ENCODE results near the gene SCAF1.

DNA sequence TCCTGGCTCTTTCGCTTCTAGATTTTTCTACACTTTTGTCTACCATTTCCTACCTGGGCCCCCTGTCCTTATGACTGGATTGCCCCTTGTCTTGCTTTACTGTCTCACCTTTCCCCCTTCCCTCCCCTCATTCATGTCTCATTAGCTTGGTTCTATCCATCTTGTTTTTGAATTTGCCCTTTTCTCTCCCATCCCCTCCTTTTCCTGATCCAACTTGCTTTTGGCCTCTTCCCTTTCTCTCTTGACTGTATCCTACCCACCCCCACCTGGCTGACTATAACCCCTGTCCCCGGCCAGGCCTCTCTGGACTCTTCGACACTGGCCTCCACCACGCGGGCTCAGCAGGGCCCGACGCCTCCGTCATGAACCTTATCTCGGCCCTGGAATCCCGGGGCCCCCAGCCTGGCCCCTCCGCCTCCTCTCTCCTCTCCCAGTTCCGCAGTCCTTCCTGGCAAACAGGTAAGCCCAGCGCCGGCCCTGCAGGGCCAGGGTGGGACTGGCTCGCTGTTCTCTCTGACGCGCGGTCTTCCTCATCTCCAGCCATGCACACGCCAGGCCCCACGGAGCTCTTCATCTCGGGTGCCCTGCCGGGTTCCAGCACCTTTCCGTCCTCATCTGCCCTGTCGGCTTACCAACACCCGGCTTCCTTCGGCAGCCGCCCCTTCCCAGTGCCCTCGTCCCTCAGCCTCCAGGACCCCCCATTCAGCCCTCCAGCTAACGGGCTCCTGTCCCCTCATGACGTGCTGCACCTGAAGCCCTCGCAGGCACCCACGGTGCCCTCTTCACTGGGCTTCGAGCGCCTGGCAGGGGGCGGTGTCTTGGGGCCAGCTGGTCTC, 47.6 kb upstream of the SCAF1 start:
- TF ChIP-seq, protein P1, sequence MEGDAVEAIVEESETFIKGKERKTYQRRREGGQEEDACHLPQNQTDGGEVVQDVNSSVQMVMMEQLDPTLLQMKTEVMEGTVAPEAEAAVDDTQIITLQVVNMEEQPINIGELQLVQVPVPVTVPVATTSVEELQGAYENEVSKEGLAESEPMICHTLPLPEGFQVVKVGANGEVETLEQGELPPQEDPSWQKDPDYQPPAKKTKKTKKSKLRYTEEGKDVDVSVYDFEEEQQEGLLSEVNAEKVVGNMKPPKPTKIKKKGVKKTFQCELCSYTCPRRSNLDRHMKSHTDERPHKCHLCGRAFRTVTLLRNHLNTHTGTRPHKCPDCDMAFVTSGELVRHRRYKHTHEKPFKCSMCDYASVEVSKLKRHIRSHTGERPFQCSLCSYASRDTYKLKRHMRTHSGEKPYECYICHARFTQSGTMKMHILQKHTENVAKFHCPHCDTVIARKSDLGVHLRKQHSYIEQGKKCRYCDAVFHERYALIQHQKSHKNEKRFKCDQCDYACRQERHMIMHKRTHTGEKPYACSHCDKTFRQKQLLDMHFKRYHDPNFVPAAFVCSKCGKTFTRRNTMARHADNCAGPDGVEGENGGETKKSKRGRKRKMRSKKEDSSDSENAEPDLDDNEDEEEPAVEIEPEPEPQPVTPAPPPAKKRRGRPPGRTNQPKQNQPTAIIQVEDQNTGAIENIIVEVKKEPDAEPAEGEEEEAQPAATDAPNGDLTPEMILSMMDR (IDR thresholded peaks at IDR 0.05) = no peak
- TF ChIP-seq POLR2A (IDR thresholded peaks at IDR 0.05) = no peak
